Myocyte (in vitro differentiated cells): Measurements from ENCODE around the gene RAB17. TPM values are rescaled to one million over a fixed set of nuclear protein-coding genes. Genes with fewer than 3 reads are reported as not detected.
A peak's percentile ranks its signal among the peaks of the same experiment; 100 is the strongest.
"Not testable (repeated sequence)": the region's sequence is repeated elsewhere in the genome, so short reads cannot be mapped to it uniquely, and the experiment has no call there.

Source experiments
- DNase-seq: peaks from one replicate; pipeline ENCODE4 v3.0.0-alpha.2; 2012; ENCODE audit warnings: low read depth
- total RNA-seq: library from RNA; depleted of rRNA; stranded (reverse); fragments of >200 nt; gene quantifications from 2 replicates; pipeline ENCODE4 v1.2.3, GENCODE V29; 2014

Gene RAB17
- total RNA-seq, 1 donor from 2014 or later, result 5.3 TPM

DNA sequence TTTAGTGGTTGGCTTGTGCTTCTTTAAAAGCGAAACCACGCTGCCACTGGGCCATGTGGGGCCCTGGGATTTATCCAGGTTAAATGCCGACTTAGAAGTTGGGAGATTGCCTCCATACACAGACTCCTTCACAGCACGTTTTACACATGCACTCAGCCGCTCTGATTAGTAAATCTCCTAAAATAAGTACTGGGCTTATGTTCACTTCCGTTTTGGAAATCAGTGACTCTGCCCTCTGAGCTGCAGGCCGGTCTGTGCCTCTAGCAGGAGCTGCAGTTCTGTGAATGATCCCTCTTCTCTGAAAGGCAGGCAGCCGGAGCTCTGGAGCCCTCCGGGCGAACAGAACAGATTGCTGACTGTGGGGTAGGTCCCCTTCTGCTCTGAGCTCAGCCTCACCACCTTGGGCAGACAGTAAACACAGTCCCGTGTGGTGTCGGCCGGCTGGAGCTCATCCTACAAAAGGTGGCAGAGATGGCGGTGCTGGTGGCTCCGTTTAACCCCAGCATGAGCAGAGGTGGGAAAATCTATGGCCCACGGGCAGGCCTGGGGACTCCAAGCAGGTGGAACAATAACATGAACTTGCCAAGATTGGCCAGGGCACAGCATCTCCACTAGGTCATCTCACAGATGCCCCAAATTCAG lies 9.8 kb upstream of the RAB17 start:
- peak; percentile 82 for DNase-seq

DNA sequence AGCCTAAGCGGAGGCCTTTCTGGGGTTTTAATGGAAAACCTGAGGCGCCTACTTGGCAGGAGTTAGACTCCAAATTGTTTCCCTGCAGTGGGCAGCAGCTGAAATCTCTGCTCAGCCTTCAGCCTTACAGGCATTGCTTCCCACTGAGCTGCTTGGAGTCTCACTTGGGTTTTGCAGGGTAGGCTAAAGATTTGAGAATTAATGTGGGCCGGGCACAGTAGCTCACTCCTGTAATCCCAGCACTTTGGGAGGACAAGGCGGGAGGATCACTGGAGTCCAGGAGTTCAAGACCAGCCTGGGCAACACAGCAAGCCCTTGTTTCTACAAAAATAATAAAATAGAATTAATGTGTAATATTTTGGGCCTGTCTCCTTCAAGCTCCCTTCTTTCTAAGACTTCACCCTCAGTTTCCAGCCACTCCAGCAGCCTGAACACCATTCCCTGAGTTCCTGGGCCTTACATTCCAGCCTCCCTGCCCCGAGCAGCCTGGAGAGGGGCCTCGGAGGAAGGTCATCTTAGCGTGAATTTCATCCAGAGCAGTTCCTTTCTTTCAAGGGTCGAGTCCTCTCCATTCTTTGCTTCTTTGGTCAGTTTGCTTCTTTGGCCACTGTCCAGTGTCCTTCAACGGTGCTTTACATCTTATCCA lies 9.1 kb upstream of the RAB17 start:
- DNase-seq, result no peak

DNA sequence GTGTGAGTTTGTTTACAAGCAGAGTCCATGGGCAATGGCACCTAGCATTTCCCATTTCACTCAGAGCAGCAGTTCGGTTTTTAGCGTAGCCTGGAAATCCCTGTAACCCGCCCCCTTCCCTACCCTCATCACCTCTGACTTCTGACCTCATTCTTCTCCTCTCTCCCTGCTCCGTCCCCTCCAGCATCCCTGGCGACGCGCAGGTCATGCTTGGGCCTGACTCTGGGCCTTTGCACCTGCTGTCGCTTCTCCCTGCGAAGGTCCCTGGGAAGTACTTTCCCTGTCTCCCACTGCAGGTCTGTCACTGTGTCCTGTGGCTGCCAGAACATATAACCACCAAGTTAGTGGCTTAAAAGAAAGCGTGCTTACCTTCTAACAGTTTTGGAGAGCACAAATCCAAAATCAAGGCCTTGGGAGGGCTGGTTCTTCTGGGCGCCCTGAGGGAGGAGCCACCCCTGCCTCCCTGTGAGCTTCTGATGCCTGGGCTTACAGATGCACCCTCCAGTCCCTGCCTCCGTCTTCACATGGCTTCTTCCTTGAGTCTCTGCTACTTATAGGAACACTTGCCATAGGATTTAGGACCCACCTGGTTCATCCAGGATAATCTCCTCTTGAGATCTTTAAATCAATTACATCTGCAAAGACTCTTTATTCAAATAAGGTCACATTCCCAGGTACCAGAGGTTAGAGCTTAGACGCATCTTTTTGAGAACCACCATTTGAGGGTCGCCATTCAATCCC lies 8.1 kb upstream of the RAB17 start:
- DNase-seq, result no peak

DNA sequence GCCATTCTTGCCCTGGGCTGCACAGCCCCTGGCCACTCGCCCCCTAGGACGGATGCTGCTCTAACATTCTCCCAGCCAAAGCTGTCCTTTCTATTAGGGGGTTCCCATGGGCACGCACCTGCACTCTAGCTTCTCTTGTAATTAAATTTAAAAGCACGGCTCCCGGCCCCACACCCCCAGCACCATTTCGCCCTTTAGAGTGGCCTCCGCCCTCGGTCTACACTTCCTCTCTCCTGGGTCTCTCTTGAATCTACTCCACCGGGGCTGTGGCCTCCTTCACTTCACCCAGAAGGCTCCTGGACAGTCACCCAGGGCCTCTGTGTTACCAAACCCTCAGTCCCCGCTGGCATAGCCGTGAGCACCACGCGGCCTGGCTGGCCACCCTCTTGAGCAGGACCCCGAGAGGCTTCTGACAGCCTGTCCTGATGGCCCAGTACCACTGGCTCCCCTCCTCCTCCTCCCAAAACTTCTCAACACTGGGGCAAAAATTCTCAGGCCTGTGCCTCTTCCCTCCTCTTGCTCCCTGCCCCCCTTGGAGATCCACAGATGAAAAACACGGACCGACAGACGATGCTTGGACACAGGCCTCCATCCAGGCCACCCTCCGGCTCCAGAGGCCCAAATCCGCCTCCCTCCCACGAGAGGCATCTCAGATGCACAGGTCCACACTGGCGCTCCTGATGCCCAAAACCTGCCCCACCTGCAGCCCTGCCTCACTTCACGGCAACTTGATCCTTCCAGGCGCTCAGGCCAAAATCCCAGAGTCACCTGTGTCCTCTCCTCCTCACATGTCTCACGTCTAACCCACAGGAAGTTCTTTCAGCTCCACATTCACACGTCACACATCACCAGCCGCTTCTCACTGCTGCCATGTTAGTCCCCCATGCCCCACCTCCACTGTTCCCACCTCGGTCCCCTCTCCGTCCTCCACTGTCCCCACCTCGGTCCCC lies 6.9 kb upstream of the RAB17 start:
- no peak for DNase-seq

DNA sequence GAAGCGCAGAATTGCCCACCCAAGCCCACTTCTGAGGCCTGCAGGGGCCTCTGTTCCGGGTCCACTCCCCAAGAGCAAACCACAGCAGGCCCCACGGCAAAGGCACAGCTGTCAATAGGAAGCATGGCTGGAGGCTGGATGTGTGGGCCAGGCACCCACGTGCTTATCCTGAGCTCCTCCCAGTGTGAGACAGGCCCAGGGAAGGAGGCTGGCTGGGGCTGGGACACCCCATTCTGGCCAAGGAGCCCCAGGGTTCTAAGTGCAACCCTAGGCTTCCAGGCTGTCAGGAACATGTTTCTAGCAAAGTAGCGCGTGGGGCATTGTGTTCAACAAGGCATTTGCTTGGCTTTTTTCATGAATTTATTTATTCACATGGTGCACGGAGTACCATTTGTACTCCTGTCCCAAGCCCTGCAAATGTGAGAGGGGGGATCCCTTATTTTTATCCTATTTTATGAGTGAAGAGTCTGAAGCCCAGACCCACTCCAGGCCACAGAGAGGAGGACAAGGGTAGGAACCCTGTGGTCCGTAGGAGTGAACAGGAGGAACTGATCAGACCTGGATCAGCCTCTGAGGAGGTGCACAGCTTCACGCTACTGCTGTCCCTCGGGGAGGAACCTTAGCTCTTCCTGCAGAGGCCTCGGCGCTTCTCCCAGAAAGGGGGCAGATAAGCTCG lies 6.1 kb upstream of the RAB17 start:
- DNase-seq, result peak; percentile 35

DNA sequence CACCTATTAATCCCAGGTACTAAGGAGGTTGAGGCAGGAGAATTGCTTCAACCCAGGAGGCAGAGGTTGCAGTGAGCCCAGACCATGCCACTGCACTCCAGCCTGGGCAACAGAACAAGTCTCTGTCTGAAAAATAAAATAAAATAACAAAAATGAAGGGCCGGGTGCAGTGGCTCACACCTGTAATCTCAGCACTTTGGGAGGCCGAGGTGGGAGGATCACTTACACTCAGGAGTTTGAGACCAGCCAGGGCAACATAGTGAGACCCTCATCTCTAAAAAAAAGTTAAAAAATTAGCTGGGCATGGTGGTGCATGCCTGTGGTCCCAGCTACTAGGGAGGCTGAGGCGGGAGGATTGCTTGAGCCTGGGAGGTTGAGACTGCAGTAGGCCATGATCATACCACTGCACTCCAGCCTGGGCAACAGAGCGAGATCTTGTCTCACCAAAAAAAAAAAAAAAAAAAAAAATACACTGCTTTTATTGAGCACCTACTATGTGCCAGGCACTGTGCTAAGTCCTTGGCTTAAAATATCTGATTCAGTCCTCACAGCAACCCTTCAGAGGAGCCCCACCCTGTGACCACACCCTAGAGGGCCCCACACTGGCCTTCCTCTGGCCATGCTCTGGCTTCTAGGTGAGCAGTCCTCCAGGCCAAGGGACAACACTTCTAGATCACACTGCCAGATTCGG lies 5.4 kb upstream of the RAB17 start:
- DNase-seq, result not testable (repeated sequence)

DNA sequence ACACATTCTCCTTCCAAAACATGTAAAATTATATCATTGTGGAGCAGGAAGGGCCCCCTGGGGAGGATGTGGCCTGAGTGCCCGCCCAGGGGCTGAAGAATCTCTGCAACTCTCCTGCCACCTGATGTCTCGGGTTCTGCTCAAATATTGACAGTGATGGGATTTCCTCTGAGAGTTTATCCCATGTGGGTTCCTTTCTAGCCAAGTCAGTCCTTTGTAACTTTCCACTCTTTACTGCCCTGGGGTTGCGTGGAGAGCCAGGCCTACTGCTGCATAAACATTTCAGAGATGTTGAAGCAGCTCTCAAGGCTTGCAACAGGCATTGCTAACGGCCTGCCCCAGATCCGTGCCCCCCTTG lies 4.0 kb upstream of the RAB17 start:
- DNase-seq, result no peak

DNA sequence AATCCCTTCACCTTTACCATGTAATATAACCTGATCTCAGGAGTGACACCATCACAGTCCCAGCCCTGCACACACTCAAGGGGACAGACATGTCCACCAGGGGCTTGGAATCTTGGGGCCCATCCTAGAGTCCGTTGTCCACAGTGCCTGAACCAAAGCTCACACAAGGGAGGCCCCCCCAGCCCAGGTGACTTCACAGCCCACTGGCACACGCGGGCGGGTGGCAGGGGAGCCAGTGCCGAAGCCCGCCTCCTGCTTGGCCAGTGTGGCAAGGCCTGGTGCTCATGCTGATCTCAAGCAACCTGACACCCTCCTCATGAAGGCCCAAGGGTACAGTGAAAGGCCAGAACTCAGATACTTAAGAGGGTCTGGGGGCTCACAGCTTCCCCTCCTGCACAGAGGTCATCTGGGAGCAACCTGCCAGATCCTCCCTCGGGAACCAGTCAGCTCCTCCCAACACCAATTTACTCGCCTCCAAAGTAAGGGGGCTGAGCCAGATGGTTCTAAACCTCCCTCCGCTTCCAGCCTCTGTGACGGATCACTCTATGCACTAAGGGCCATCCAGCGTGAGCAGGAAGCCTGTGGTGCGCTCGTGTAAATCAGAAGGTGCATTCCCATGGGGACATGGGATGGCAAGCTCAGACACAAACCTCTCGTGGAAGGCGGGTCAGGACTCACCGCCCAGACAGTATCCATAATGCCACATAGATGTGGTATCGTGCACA lies 3.2 kb upstream of the RAB17 start:
- DNase-seq, result no peak

DNA sequence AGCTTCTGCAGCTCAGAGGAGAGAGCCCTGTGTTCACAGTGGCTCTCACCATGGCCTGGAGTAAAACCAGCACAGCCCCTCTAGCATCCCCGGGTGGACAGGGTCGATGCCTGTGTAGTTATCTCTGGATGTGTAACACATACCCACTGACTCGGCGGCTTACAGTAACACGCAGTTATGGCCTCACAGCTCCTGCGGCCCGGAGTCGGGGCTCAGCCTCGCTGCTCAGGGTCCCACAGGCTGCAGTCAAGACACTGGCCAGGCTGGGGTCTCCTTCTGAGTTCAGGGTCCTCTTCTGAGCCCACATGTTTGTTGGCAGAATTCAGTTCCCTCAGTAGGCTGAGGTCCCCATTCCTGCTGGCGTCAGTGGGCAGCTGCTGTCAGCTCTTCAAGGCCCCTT lies 2.5 kb upstream of the RAB17 start:
- no peak for DNase-seq

DNA sequence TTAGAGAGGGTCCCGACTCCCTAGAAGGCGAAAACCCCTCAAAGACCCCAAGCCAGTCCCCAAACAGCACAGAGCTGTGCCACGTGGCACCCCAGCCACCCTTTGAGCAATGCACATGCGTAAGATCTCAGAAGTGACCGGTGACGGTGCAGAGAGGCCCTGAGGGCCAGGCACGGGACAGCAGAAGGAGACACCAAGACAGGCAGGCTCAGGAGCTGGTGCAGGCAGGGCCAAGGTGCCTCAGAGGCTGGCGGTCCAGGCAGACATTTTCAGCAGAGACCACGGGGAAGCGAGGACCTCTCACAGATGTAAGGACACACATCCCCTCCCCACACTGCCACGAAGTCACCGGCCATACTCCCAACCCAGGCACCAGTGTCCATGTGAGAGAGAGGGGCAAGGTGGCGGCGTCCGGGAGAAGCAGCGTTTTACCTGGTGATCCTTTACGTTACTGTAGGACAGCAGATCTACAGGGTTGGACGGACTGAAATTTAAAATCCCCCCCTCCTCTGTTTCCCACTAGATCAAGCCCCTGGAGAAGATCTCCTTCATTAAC lies 2.0 kb upstream of the RAB17 start:
- DNase-seq, result no peak

DNA sequence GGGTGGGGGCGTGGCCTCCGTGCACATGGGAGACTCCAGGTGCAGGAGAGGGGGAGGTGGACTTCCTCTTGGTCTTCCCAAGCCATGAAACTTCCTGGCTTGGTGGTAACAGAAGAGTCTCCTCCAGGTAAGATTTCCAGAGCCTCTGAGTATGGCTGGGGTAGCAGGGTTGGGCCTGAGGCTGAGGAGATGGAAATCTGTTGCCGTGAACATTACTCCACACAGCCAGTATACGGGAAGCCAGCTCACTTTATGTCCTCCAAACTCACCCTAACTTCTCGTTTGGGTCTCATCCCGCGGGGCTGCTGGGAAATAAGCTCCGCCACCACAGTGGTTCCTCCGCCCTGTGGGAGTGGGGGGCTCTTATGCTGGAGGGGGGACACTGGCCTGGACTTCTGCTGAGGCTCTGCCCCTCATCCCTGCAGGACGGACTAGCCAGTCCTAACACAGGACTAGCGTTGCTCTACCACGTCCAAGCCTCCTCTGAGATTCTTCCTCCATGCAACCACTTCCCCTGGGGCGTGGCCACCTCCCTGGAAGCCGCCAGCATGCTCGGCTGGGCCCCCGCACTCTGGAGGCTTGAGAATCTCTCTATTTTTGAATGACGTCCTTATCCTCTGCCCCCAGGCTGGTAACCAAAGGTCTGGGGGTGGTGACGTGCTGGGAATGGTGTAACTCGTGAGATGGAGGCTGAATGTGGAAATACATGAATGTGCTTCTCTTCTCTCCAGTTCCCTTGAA lies 777 bp upstream of the RAB17 start:
- no peak for DNase-seq

DNA sequence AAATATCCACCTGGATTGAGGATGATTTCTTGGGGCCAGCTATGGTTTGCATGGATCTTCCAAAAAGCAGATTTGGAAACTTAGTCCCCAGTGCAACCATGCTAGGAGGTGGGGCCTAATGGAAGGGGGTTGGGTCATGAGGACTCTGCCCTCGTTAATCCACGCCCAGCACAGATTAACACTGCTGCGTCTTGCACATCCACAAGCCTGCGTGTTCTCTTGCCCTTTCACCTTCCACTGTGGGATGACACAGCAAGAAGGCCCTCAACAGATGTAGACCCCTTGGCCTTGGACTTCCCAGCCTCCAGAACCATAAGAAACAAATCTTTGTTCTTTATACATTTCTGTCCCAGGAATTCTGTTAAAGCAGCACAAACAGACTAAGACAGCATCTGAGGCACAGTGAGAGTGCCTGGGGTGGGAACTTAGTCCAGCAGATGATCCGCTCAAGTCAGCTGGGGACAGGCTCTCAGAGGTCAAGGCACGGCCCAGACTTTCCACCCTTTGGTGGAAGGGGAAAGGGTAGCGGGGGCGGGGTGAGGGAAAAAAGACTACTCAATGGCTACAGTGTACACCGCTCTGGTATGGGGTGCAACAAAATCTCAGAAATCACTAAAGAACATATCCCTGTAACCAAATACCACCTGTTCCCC lies 2.4 kb downstream of the RAB17 start:
- DNase-seq, result no peak

DNA sequence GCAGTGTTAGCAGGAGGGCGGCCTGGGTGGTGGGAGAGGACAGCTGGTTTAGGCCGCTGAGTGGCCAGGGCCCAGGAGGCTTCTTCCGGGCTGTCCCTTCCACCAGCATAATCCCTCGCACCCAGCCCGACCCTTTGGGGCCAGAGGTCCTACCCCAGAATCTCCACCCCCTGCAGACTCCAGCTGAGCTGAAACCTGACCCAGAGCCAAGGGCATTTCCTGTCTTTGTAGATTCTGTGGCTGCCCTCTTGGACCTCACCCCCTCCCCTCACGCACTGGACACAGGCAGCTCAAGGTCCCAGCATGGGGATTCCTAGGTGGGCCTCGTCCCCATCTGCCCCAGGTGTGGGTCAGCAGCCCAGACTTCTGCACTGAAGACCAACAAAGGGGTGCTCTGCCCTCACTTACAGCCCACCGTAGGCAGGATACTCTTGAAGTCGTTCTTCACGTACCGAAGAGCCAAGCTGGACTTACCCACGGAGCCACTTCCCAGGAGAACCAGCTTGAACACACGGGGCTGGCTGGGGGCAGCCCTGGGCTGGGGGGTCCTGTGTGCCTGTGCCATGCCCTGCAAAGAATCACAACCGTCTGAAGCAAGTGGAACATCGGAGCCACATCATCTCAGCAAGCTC lies 4.8 kb downstream of the RAB17 start:
- no peak for DNase-seq

DNA sequence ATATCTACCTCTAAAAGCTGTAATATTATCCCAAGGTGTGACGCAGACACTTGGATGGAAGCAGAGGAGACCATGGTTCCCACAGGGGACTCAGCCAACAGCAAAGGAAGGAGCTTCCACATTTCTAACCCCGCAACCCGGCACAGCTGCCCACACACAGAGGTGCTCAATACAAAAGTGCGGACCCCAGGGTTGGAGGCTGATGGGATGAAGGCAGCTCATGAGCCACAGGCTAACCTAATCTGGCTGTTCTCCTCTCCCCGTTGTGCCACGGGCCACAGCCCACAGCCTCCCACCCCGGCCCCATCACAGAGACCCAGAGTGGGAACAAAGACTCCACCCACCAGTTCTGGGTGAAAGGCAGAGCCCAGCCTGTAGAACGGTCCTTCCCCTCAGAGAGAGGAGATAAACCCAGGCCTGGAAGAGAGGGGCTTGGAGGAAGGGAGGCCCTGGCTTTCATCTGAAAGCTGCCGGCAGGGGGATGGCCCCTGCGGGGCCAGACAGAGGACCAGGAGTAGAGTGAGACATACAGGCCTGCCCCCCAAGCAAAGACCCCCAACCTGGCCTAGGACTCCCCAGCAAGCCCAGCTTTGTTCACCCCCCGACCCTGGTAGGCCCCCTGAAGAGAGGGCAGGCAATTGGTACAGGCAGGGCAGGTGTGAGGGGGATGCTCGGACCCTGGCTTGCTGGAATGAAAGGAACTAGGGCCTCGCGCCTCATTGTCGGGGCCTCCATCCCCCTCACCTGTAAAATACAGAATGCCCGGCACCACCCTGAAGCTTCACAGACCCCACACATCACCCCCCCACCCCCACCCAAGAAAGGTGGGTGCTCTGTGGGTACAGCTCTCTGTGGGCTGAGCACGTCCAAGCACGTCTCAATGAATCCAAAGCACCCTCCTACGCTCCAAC lies 6.9 kb downstream of the RAB17 start:
- DNase-seq, result no peak

DNA sequence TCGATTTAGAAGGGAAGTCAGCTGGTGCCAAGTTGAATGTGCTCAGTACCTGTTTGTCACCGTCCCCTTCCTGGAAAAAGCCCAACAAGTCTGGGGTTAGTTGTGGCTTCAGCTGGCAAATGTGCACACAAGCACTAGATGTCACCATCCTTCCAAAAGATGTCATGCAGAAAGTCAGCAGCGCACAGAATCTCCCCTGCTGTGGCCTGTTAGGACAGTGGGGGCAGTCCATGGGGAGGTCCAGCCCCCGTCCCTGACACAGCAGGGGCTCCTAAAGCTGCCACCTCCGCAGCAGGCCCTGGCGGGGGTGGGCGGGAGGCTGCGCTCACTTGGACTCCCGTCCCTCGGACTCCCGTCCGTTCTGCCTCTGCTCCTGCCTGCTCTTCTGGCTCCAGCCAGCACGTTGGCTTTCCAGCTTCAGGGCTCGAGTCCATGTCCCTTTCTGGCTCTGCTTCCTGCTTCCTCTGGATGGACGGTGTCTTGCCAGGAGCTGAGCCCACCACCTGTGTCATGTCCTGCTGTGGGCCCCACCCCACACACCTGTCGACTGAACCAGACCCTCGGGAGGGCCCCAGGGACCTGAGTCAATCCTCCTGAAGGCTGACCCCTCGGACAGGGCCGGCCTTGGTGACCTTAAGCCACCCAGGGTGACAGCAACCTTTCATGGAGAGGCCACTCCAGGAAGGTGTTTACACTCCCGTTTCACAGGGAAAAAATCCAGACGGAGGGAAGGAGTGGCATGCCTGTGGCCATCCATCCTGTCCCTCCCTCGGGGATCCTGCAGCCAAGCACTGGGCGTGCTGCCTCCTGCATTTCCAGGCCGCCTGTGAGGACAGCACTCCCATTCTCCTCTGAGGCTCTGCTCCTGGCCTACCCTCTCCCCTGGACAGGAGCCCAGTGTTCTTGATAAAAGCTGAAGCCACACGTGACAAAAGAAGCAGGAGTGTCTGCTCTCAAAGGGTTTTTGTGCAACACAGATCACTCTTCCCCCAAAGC lies 8.5 kb downstream of the RAB17 start:
- DNase-seq, result peak; percentile 82
